GM19351 (cell line): ENCODE measurements around the gene TCF3.

Experiments
- ATAC-seq: cut with Tn5 transposase; IDR thresholded peaks from one replicate; pipeline ENCODE4 v1.9.1; 2021; ENCODE audit warnings: mild to moderate bottlenecking, moderate library complexity; ENCODE audit not compliant: unreplicated experiment

Gene TCF3

GRCh38 chr19:1613146-1613545 is 39.3 kb downstream of the TCF3 start:
- ATAC-seq, result no peak

GRCh38 chr19:1612114-1613086 is 40.0 kb downstream of the TCF3 start:
- no peak for ATAC-seq

GRCh38 chr19:1611353-1611752 is 41.1 kb downstream of the TCF3 start:
- no peak for ATAC-seq

GRCh38 chr19:1610579-1610978 is 41.8 kb downstream of the TCF3 start:
- no peak for ATAC-seq

- ATAC-seq, result no peak
Measured at GRCh38 chr19:1609680-1610474, 42.5 kb downstream of the TCF3 start.

- no peak for ATAC-seq
Measured at GRCh38 chr19:1609103-1609396, 43.4 kb downstream of the TCF3 start.

- no peak for ATAC-seq
Measured at GRCh38 chr19:1608359-1609102, 43.9 kb downstream of the TCF3 start.

GRCh38 chr19:1606138-1606651 is 46.2 kb downstream of the TCF3 start:
- ATAC-seq, result no peak

GRCh38 chr19:1605236-1606137 is 46.9 kb downstream of the TCF3 start, which contains the start of gene UQCR11:
Gene UQCR11, minus strand, starts transcription at chr19:1605462. Its CDS starts 53 bp downstream, at chr19:1605409.
- peak; percentile 91 for ATAC-seq

- no peak for ATAC-seq
Measured at GRCh38 chr19:1602091-1602707, 50.2 kb downstream of the TCF3 start.

- ATAC-seq, result no peak
Measured at GRCh38 chr19:1601613-1602064, 50.8 kb downstream of the TCF3 start.

GRCh38 chr19:1599460-1599846 is 53.0 kb downstream of the TCF3 start:
- no peak for ATAC-seq

GRCh38 chr19:1598777-1599459 is 53.5 kb downstream of the TCF3 start:
- ATAC-seq, result no peak

- ATAC-seq, result no peak
Measured at GRCh38 chr19:1593501-1593772, 59.0 kb downstream of the TCF3 start.

GRCh38 chr19:1592755-1593500 is 59.5 kb downstream of the TCF3 start, which contains the start of gene MBD3:
Gene MBD3, minus strand, starts transcription at chr19:1592865. Its CDS starts 234 bp downstream, at chr19:1592631.
- ATAC-seq, result peak; percentile 70

- ATAC-seq, result peak; percentile 67
Measured at GRCh38 chr19:1592024-1592754, 60.2 kb downstream of the TCF3 start.

- no peak for ATAC-seq
Measured at GRCh38 chr19:1591421-1592023, 60.9 kb downstream of the TCF3 start.
